Neural cell (in vitro differentiated cells): ENCODE data around the gene KRTAP10-4.
"Not testable (repeated sequence)": the region's sequence is repeated elsewhere in the genome, so short reads cannot be mapped to it uniquely, and the experiment has no call there.

ENCODE experiments used
- RAD21 ChIP-seq: fragments of 450-650 bp; conservative IDR thresholded peaks from 2 replicates; pipeline ENCODE4 v1.6.1; 2014; ENCODE audit warnings: antibody characterized with exemption, mild to moderate bottlenecking, moderate library complexity
- TF ChIP-seq, protein P1 (sequence below): fragments of 450-650 bp; IDR thresholded peaks from 2 replicates; pipeline ENCODE4 v1.5.1; 2014; ENCODE audit warnings: antibody characterized with exemption, mild to moderate bottlenecking, moderate library complexity; ENCODE audit not compliant: poor library complexity, severe bottlenecking

DNA sequence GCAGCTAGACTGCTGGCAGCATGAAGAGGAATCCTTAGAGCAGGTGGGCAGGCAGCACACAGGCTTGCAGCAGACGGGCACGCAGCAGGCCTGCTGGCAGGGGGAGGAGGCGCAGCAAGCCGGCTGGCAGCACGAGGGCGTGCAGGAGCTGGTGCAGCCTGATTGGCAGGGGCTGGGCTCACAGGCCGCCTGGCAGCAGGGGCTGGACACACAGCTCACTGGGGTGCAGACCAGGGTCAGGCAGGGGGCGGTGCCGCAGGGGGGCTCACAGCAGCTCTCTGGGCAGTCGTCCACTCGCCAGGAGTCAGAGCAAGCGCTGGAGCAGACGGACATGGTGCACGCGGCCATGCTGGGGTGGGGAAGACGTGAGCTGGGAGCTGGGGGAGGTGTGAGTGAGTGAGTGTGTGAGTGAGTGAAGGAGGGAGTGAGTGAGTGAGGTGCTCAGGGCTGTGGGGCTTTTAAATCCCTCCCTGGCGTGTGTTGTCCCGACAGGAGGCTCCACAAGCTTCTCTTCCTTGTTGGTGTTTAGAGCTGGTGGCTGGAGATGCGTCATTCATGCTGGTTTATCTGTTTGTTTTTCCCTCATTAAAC, 6.8 kb downstream of the KRTAP10-4 start, which contains the start of gene KRTAP10-5:
- TF ChIP-seq, protein P1, sequence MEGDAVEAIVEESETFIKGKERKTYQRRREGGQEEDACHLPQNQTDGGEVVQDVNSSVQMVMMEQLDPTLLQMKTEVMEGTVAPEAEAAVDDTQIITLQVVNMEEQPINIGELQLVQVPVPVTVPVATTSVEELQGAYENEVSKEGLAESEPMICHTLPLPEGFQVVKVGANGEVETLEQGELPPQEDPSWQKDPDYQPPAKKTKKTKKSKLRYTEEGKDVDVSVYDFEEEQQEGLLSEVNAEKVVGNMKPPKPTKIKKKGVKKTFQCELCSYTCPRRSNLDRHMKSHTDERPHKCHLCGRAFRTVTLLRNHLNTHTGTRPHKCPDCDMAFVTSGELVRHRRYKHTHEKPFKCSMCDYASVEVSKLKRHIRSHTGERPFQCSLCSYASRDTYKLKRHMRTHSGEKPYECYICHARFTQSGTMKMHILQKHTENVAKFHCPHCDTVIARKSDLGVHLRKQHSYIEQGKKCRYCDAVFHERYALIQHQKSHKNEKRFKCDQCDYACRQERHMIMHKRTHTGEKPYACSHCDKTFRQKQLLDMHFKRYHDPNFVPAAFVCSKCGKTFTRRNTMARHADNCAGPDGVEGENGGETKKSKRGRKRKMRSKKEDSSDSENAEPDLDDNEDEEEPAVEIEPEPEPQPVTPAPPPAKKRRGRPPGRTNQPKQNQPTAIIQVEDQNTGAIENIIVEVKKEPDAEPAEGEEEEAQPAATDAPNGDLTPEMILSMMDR = not testable (repeated sequence)
- not testable (repeated sequence) for TF ChIP-seq RAD21
